Hepatocyte (in vitro differentiated cells): ENCODE results near the gene CLASRP. TPM values are rescaled to one million over a fixed set of nuclear protein-coding genes. Genes with fewer than 3 reads are reported as not detected.

Experiments used
- DNase-seq: peaks from one replicate; pipeline ENCODE4 v3.0.0-alpha.2; 2016; ENCODE audit warnings: low spot score
- H2AFZ ChIP-seq: fragments of 200-600 bp; sonication (generic); 2 replicates; pipeline ENCODE4 v1.6.0; 2016; ENCODE audit warnings: antibody characterized with exemption, mild to moderate bottlenecking
- H3K27ac ChIP-seq: fragments of 200-600 bp; sonication (generic); 2 replicates; pipeline ENCODE4 v1.5.1; 2016; ENCODE audit warnings: mild to moderate bottlenecking
- H3K27me3 ChIP-seq: fragments of 200-600 bp; sonication (generic); 2 replicates; pipeline ENCODE4 v1.6.1; 2016
- H3K36me3 ChIP-seq: fragments of 200-600 bp; sonication (generic); replicated peaks from 2 replicates; pipeline ENCODE4 v1.5.1; 2016; ENCODE audit warnings: low read depth; ENCODE audit not compliant: insufficient read depth
- H3K4me1 ChIP-seq: fragments of 200-600 bp; sonication (generic); 2 replicates; pipeline ENCODE4 v1.5.1; 2016; ENCODE audit warnings: mild to moderate bottlenecking, moderate library complexity; ENCODE audit not compliant: insufficient read depth
- H3K4me2 ChIP-seq: fragments of 200-600 bp; sonication (generic); 2 replicates; pipeline ENCODE4 v1.6.0; 2016
- H3K4me3 ChIP-seq: fragments of 200-600 bp; sonication (generic); 2 replicates; pipeline ENCODE4 v1.5.1; 2016; ENCODE audit warnings: mild to moderate bottlenecking
- H3K79me2 ChIP-seq: fragments of 200-600 bp; sonication (generic); 2 replicates; pipeline ENCODE4 v1.6.0; 2017; ENCODE audit warnings: mild to moderate bottlenecking
- H3K9me2 ChIP-seq: fragments of 200-600 bp; sonication (generic); replicated peaks from 2 replicates; pipeline ENCODE4 v1.6.0; 2017; ENCODE audit warnings: mild to moderate bottlenecking; ENCODE audit not compliant: insufficient read depth
- H3K9me3 ChIP-seq: fragments of 200-600 bp; sonication (generic); 2 replicates; pipeline ENCODE4 v1.5.1; 2016; ENCODE audit warnings: low read depth, mild to moderate bottlenecking
- H4K20me1 ChIP-seq: fragments of 200-600 bp; sonication (generic); 2 replicates; pipeline ENCODE4 v1.6.0; 2016; ENCODE audit warnings: mild to moderate bottlenecking; ENCODE audit not compliant: insufficient read depth, poor library complexity, severe bottlenecking
- EZH2 ChIP-seq: fragments of 200-600 bp; sonication (generic); IDR thresholded peaks from 2 replicates; pipeline ENCODE4 v1.6.1; 2016; ENCODE audit warnings: antibody characterized with exemption, mild to moderate bottlenecking, borderline replicate concordance
- EZH2phosphoT487 ChIP-seq: fragments of 200-600 bp; sonication (generic); IDR thresholded peaks from one replicate; pipeline ENCODE4 v1.6.1; 2018; ENCODE audit warnings: antibody characterized with exemption, mild to moderate bottlenecking, low read depth, moderate library complexity; ENCODE audit not compliant: unreplicated experiment, severe bottlenecking
- WGBS: methylation state at CpG from one replicate; pipeline ENCODE4 v1.1.6; 2016; ENCODE audit warnings: low lambda C conversion rate; ENCODE audit errors: missing lambda C conversion rate; 5-methylcytosine and 5-hydroxymethylcytosine counted together
- polyA plus RNA-seq: library from polyadenylated mRNA; unstranded; fragments of >200 nt; fragmentation: Nextera tagmentation; extraction: Ambion mirVana; gene quantifications from 2 replicates; pipeline ENCODE4 v1.2.1, GENCODE V29; 2016
- total RNA-seq: library from RNA; depleted of rRNA; stranded (reverse); fragments of >200 nt; gene quantifications from 2 replicates; pipeline ENCODE4 v1.2.3, GENCODE V29; 2014
- TF ChIP-seq, protein P1 (sequence below): fragments of 200-600 bp; sonication (generic); IDR thresholded peaks from 2 replicates; pipeline ENCODE4 v1.5.1; 2016; ENCODE audit warnings: antibody characterized with exemption, mild to moderate bottlenecking; ENCODE audit not compliant: poor library complexity

CLASRP gene
- total and polyA plus RNA-seq, 2 experiments from 2014 or later: 45.8 to 56.2 TPM

GRCh38 chr19:45016388-45017314 is 22.2 kb upstream of the CLASRP start:
- H4K20me1 ChIP-seq: no peaks in the 10 kb centered on the region
- H3K4me2 ChIP-seq: no peak overlapping the region
- WGBS: 77% methylated on average over 13 of the region's 13 CpGs
- no peak overlapping the region for H3K27ac ChIP-seq
- no peaks in the 10 kb centered on the region for H3K79me2 ChIP-seq
- no peaks in the 10 kb centered on the region for H3K4me1 ChIP-seq
- H3K9me2 ChIP-seq: no peaks in the 10 kb centered on the region
- H2AFZ ChIP-seq: no peak overlapping the region
- TF ChIP-seq, protein P1, sequence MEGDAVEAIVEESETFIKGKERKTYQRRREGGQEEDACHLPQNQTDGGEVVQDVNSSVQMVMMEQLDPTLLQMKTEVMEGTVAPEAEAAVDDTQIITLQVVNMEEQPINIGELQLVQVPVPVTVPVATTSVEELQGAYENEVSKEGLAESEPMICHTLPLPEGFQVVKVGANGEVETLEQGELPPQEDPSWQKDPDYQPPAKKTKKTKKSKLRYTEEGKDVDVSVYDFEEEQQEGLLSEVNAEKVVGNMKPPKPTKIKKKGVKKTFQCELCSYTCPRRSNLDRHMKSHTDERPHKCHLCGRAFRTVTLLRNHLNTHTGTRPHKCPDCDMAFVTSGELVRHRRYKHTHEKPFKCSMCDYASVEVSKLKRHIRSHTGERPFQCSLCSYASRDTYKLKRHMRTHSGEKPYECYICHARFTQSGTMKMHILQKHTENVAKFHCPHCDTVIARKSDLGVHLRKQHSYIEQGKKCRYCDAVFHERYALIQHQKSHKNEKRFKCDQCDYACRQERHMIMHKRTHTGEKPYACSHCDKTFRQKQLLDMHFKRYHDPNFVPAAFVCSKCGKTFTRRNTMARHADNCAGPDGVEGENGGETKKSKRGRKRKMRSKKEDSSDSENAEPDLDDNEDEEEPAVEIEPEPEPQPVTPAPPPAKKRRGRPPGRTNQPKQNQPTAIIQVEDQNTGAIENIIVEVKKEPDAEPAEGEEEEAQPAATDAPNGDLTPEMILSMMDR: peak; percentile 63
- TF ChIP-seq EZH2 (no peak), EZH2phosphoT487 (no peak)
- H3K9me3 ChIP-seq: no peaks in the 10 kb centered on the region
- H3K36me3 ChIP-seq: no peaks in the 10 kb centered on the region
- DNase-seq: peak; percentile 78
- H3K27me3 ChIP-seq: no peaks in the 10 kb centered on the region
- H3K4me3 ChIP-seq: no peak overlapping the region

DNA sequence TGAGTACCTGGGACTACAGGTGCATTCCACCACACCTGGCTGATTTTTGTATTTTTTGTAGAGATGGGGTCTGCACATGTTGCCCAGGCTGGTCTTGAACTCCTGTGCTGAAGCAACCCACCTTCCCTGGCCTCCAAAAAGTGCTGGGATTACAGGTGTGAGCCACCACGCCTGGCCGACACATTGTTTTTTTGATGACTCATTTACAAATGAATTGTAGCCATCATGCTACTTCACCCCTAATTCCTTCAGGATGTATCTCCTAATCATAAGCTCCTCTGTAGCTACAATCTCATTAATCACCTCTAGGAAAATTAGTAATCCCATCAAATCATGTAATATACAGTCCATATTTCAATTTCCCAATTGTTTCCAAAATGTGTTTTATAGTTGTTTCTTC is 19.7 kb upstream of the CLASRP start:
- TF ChIP-seq, protein P1: no peak
- TF ChIP-seq EZH2: no peak
- TF ChIP-seq EZH2phosphoT487: no peak
- Histone ChIP-seq H3K4me3 (no peak overlapping the region), H3K27ac (no peak overlapping the region), H2AFZ (no peak overlapping the region), H3K27me3 (no peaks in the 10 kb centered on the region), H3K4me2 (no peak overlapping the region), H3K79me2 (no peaks in the 10 kb centered on the region), H3K4me1 (no peaks in the 10 kb centered on the region), H3K9me2 (no peaks in the 10 kb centered on the region), H3K9me3 (no peaks in the 10 kb centered on the region), H4K20me1 (no peaks in the 10 kb centered on the region), H3K36me3 (no peaks in the 10 kb centered on the region)
- no peak for DNase-seq
- 86% methylated on average over 2 of the region's 2 CpGs for WGBS

DNA sequence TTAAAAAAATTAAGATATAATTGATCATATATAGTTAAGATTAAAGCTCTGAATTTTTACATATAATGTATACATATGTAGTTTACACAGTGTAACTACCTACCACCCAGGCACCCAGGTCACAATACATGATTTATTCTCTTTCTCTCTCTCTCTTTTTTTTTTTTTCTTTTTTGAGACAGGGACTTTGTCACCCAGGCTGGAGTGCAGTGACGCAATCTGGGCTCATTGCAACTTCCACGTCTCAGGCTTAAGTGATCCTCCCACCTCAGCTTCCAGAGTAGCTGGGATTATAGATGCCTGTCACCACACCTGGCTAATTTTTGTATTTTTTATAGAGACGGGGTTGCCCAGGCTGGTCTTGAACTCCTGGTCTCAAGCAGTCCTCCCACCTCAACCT is 18.8 kb upstream of the CLASRP start:
- DNase-seq: no peak
- no peaks in the 10 kb centered on the region for H3K4me1 ChIP-seq
- no peak overlapping the region for H2AFZ ChIP-seq
- H4K20me1 ChIP-seq: no peaks in the 10 kb centered on the region
- no peak overlapping the region for H3K27ac ChIP-seq
- TF ChIP-seq EZH2 (no peak), EZH2phosphoT487 (no peak)
- TF ChIP-seq, protein P1: no peak
- 68% methylated on average over 3 of the region's 3 CpGs for WGBS
- no peaks in the 10 kb centered on the region for H3K36me3 ChIP-seq
- no peaks in the 10 kb centered on the region for H3K27me3 ChIP-seq
- H3K9me2 ChIP-seq: no peaks in the 10 kb centered on the region
- H3K4me2 ChIP-seq: no peak overlapping the region
- no peak overlapping the region for H3K4me3 ChIP-seq
- H3K79me2 ChIP-seq: no peaks in the 10 kb centered on the region
- H3K9me3 ChIP-seq: no peaks in the 10 kb centered on the region
